HG03064 (cell line): Measurements from ENCODE around the gene FAM162A.

Experiments used
- ATAC-seq: cut with Tn5 transposase; IDR thresholded peaks from one replicate; pipeline ENCODE4 v1.9.1; 2021; ENCODE audit warnings: low read depth; ENCODE audit not compliant: unreplicated experiment

FAM162A gene

GRCh38 chr3:122382888-122383666 lies 905 bp upstream of the FAM162A start, which contains the start of gene MIX23:
Gene MIX23, minus strand, starts transcription at chr3:122383231. Its CDS starts 7 bp downstream, at chr3:122383224.
- ATAC-seq = peak; percentile 34

DNA sequence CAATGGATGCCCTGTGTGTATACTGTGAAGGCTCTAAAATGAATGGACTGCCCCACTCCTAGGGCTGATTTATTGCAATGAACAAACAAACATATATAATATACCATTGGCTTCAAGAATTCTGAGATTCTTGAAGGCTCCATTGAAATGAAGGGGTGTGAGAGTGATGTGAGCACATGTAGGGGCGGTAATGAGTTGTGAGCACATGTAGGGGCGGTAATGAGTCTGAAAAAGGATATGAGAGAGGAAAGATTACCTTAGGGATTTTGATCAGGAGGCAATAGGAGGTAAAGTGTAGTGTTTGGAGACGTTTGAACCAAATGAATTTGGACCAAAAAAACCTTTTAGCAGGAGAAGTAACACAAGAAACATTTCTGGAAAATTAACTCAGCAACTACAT lies 3.7 kb downstream of the FAM162A start:
- no peak for ATAC-seq

GRCh38 chr3:122389197-122389596 lies 5.2 kb downstream of the FAM162A start:
- ATAC-seq = no peak

DNA sequence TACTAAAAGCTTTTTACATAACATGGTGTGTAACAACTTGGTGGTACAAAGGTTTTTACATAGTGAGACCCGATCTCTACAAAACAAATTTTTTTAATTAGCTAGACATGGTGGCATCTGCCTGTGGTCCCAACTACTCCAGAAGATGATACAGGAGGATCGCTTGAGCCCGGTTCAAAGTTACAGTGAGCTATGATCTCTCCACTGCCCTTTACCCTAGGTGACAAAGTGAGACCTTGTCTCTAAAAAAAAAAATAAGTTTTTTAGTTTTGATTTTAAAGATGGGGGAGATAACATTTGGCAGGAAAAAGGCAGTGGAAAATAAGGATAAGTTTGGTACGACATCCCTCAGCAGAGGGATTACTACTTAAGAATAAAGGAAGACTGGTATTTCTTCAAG lies 5.9 kb downstream of the FAM162A start:
- no peak for ATAC-seq

DNA sequence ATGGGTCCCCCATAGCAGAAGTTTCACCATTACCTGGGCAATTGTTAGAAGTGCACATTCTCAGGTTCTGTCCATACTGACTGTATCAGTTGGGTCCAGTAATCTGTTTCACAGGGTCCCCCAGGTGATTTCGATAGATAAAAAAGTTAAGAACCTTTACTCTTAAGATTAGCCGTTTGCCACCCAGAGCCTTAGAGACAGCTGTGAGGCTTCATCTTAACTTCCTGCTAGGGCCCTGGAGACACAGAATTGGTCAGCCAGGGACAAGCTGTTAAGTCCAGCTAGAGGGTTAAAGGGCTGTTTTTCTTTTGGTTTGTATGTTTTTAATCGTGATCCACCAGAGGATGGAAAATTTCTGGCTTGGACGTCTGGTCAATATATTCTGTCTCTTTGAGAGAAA lies 6.7 kb downstream of the FAM162A start:
- ATAC-seq = no peak

GRCh38 chr3:122391681-122392446 lies 7.9 kb downstream of the FAM162A start:
- no peak for ATAC-seq

- no peak for ATAC-seq
Measured at GRCh38 chr3:122392868-122393844, 9.2 kb downstream of the FAM162A start.

GRCh38 chr3:122394173-122394572 lies 10.2 kb downstream of the FAM162A start:
- ATAC-seq = no peak

- no peak for ATAC-seq
Measured at GRCh38 chr3:122395582-122395981, 11.6 kb downstream of the FAM162A start.

GRCh38 chr3:122396511-122396910 lies 12.5 kb downstream of the FAM162A start:
- no peak for ATAC-seq

- no peak for ATAC-seq
Measured at GRCh38 chr3:122397201-122397600, 13.2 kb downstream of the FAM162A start.

DNA sequence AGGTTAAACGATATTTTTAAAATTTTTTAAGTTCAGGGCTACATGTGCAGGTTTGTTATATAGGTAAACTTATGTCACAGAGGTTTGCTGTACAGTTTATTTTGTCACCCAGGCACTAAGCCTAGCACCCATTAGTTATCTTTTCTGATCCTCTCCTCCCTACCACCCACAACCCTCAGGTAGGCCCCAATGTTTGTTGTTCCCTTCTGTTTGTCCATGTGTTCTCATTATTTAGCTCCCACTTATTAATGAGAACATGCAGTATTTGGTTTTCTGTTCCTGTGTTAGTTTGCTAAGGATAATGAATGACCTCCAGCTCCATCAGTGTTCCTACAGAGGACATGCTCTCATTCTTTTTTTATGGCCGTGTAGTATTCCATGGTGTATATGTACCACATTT lies 14.9 kb downstream of the FAM162A start:
- no peak for ATAC-seq

DNA sequence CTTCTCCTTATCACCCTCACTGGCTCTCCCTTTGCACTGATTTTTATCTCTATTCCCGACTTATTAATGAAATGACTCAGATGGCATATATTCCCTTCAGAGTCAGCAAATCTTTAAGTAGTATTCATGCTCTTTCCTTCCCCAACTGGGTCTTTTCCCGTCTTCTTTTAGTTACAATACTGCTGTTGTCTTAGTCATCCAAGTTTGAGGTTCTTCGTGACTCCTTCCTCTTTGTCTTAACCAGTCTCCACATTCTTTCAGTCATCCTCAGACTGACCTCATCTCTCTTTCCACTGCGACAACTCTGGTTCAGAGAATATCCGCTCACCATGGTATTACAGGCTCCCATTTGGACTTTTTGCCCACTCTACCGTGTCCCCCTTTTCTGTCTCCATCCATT lies 19.5 kb downstream of the FAM162A start:
- ATAC-seq = no peak

DNA sequence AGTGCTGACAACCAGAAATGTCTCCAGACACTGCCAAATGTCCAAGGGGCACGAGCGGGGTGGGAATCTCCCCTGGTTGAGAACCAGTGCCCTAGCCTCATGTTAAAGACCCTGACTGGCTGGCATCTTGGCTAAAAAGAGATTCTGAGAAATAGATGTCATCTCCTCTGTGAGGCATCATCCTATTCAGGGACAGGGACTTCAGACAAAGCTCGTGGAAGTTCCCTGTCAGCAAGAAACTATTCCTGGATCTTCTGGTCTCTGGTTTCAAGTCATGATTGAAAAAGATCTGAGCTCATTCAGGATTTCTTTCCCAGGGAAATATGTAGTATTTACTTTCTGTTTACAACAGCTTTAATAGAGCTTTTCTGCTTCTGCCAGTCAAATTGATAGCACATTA lies 21.0 kb downstream of the FAM162A start:
- no peak for ATAC-seq

DNA sequence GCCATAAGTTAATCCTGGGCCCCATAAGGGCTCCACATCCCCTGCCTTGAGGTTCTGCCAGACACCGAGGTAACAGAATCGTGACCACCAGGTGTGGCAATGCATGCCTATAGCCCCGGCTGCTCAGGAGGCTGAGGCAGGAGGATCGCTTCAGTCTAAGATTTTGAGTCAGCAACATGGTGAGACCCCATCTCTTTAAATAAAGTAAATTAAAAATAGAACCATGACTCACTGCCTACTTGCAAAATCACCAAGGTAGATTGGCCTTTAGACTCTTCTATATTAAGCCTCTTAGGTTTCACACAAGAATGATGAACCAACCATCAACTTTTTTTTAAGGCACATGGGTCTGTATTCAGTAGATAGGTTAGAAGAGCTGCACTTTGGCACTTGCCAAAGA lies 22.2 kb downstream of the FAM162A start:
- ATAC-seq = no peak

DNA sequence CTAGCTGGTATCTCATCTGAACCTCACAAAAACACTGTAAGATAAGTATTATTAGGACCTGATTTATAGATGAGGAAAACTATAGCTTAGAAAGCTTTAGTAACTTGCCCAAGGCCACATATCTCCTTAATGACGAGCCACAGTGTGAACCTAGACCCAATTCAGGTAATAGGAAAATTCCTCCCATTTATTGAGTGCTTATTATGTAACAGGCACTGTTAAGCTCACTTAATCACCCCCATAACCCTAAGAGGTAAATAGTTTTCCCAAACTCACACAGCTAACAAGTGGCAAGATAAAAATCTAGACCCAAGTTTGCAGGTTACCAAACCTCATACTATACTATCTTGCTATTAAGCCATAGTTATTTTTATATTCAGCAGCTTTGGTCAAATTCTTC lies 24.0 kb downstream of the FAM162A start:
- no peak for ATAC-seq

GRCh38 chr3:122409446-122409845 lies 25.5 kb downstream of the FAM162A start:
- no peak for ATAC-seq

GRCh38 chr3:122410111-122410510 lies 26.1 kb downstream of the FAM162A start:
- ATAC-seq = no peak

GRCh38 chr3:122410639-122411038 lies 26.7 kb downstream of the FAM162A start:
- no peak for ATAC-seq

DNA sequence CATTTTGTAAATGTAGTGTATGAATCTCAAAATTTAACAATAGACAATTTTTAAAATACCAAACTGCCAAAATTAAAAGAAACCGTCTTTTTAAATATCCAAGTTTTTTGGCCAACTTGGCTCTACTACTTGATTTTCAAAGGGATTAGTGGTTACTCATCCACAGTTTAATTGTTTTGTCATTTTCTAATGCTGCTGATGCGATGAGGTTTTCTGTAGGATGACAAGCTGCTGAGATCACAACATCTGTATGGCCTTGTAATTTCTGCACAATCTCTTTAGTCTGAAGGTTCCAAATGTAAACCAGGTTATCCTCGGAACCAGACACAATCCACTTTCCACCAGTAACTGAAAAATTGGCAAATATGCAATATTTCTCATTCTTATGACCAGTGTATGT lies 30.4 kb downstream of the FAM162A start:
- no peak for ATAC-seq
